Renal cortex interstitium (tissue), 11 donors: ENCODE results near the gene CCDC15. TPM values are rescaled to one million over a fixed set of nuclear protein-coding genes. Genes with fewer than 3 reads are reported as not detected.
"Not testable (repeated sequence)": the region's sequence is repeated elsewhere in the genome, so short reads cannot be mapped to it uniquely, and the experiment has no call there.

Experiments used
- DNase-seq, 11 donors: peaks; one replicate each; pipeline ENCODE4 v3.0.0-alpha.2; 2013; ENCODE audit warnings: low read depth in 9 of 11, low spot score in 4 of 11; ENCODE audit errors: extremely low read depth in 1 of 11
- polyA plus RNA-seq, 3 donors: library from polyadenylated mRNA; unstranded; fragments of 120-200 nt; gene quantifications; one replicate each; pipeline ENCODE4 v1.2.1, GENCODE V29; 2013; ENCODE audit not compliant: insufficient read length in 3 of 3

Gene CCDC15
- polyA plus RNA-seq, 3 donors: 3.6 to 4.1 (median 4.0) TPM

- DNase-seq: no peak
Observed at GRCh38 chr11:124937336-124937935, 16.6 kb upstream of the CCDC15 start.

- DNase-seq: no peak
Observed at GRCh38 chr11:124938206-124938765, 15.7 kb upstream of the CCDC15 start.

GRCh38 chr11:124938970-124939369, 15.0 kb upstream of the CCDC15 start:
- no peak for DNase-seq

GRCh38 chr11:124941703-124942102, 12.3 kb upstream of the CCDC15 start:
- DNase-seq: no peak

GRCh38 chr11:124942466-124943253, 11.3 kb upstream of the CCDC15 start:
- DNase-seq: no peak

- DNase-seq: no peak
Observed at GRCh38 chr11:124943254-124943616, 10.8 kb upstream of the CCDC15 start.

- DNase-seq: no peak
Observed at GRCh38 chr11:124943741-124944140, 10.3 kb upstream of the CCDC15 start.

- no peak for DNase-seq
Observed at GRCh38 chr11:124944565-124944964, 9.4 kb upstream of the CCDC15 start.

GRCh38 chr11:124945826-124946225, 8.2 kb upstream of the CCDC15 start:
- DNase-seq: no peak

- DNase-seq: no peak
Observed at GRCh38 chr11:124946735-124947141, 7.3 kb upstream of the CCDC15 start.

- no peak for DNase-seq
Observed at GRCh38 chr11:124950601-124951330, 3.2 kb upstream of the CCDC15 start.

GRCh38 chr11:124951341-124951740, 2.7 kb upstream of the CCDC15 start:
- no peak for DNase-seq

GRCh38 chr11:124954590-124954955, 571 bp downstream of the CCDC15 start:
- no peak for DNase-seq

GRCh38 chr11:124955035-124955434, 1.0 kb downstream of the CCDC15 start:
- no peak for DNase-seq

GRCh38 chr11:124961972-124962609, 8.1 kb downstream of the CCDC15 start:
- DNase-seq: peak in 10 of 11 donors; percentile 51 to 79 (median 60)

GRCh38 chr11:124968197-124968596, 14.2 kb downstream of the CCDC15 start:
- not testable (repeated sequence) for DNase-seq

GRCh38 chr11:124970925-124971324, 16.9 kb downstream of the CCDC15 start:
- no peak for DNase-seq

GRCh38 chr11:124971810-124972209, 17.8 kb downstream of the CCDC15 start:
- no peak for DNase-seq

- DNase-seq: no peak
Observed at GRCh38 chr11:124976531-124976930, 22.5 kb downstream of the CCDC15 start.
